ENCODE measurements around the gene TUFM. TPM values are rescaled to one million over a fixed set of nuclear protein-coding genes. Genes with fewer than 3 reads are reported as not detected.

Gene TUFM
- total and polyA plus RNA-seq, 2 of the 8 experiments (the other 6 are each of a cell fraction or from before 2014, with no cell fraction given): 216 to 249 TPM

GRCh38 chr16:28886945-28887344, 40.8 kb upstream of the TUFM start:
- Histone ChIP-seq H3K4me2 (ENCODE audit: insufficient read depth in 1 of 2, low read depth in 2 of 2, low read length in 2 of 2) (no peak overlapping the region), H3K4me3 (ENCODE audit: extremely low read depth in 1 of 4, insufficient read depth in 2 of 4, low read depth in 3 of 4, low read length in 4 of 4) (no peak overlapping the region), H2BK120ac (replicated peaks; ENCODE audit: low read depth, low read length) (no peak overlapping the region), H2BK5ac (ENCODE audit: low read depth, low read length) (no peak overlapping the region), H3K23me2 (ENCODE audit: low read depth, low read length) (no peaks in the 10 kb centered on the region), H4K5ac (ENCODE audit: insufficient read length, low read depth, low read length) (no peak overlapping the region), H3K36me3 (ENCODE audit: control insufficient read depth in 2 of 4, insufficient read depth in 4 of 4, low read length in 3 of 4) (no peaks in the 10 kb centered on the region), H3K9me3 (ENCODE audit: insufficient read depth in 2 of 2, low read depth in 1 of 2, low read length in 1 of 2) (no peaks in the 10 kb centered on the region), H3K23ac (ENCODE audit: insufficient read length) (no peak overlapping the region), H4K8ac (ENCODE audit: extremely low read depth, insufficient read depth, low read length) (no peak overlapping the region), H2AK5ac (ENCODE audit: low read depth, low read length) (no peak overlapping the region), H2AFZ (ENCODE audit: low read length) (no peak overlapping the region), H2BK12ac (ENCODE audit: low read depth, low read length) (no peak overlapping the region), H3K18ac (ENCODE audit: extremely low read depth, low read length) (no peak overlapping the region), H2BK15ac (ENCODE audit: low read length) (no peak overlapping the region), H3K27me3 (replicated peaks in 1 of 4; ENCODE audit: control insufficient read depth in 3 of 4, extremely low read depth in 1 of 4, insufficient read depth in 3 of 4, low read length in 3 of 4) (no peaks in the 10 kb centered on the region; a peak in 1 of 7 replicates), H3K79me1 (ENCODE audit: low read depth, low read length) (no peaks in the 10 kb centered on the region), H4K91ac (replicated peaks; ENCODE audit: insufficient read length, low read length) (no peak overlapping the region), H3K56ac (replicated peaks; ENCODE audit: insufficient read length, low read depth, low read length) (no peak overlapping the region), H3K4ac (replicated peaks; ENCODE audit: insufficient read length, low read depth, low read length) (no peak overlapping the region), H3K4me1 (replicated peaks in 1 of 4; ENCODE audit: control insufficient read depth in 3 of 4, insufficient read depth in 4 of 4, low read length in 3 of 4) (peaks cover 0 to 16% (median 12%) of the 10 kb centered on the region in 4 experiments; a peak in 6 of 7 replicates), H2BK20ac (ENCODE audit: low read length) (no peak overlapping the region), H3K79me2 (ENCODE audit: control insufficient read depth in 1 of 2, insufficient read depth in 2 of 2, low read length in 2 of 2) (no peaks in the 10 kb centered on the region), H3K14ac (ENCODE audit: insufficient read length) (no peak overlapping the region), H3K27ac (ENCODE audit: low read depth, low read length) (no peak overlapping the region), H4K20me1 (replicated peaks in 1 of 2; ENCODE audit: control insufficient read depth in 1 of 2, insufficient read depth in 2 of 2, low read length in 2 of 2) (no peaks in the 10 kb centered on the region), H3K9ac (replicated peaks in 1 of 4; ENCODE audit: extremely low read depth in 1 of 4, low read depth in 3 of 4, low read length in 3 of 4) (no peak overlapping the region)
- ChIA-PET CTCF (ENCODE audit: partially characterized antibody) (interaction anchor here (0.6 to 5.3 kb wide), 2 partner anchors 13 to 60 kb away, joined by 5 to 32 read pairs; no protein-coding TSS in a partner anchor), POLR2A (ENCODE audit: partially characterized antibody) (interaction anchor here (1.2 to 1.9 kb wide), 5 partner anchors 9 to 23 kb away, joined by 3 to 9 read pairs (median 4); partner anchors contain the start of gene SH2B1)
- 88% methylated on average over 10 of the region's 10 CpGs; no CpG with 5 or more reads in 1 of the 2 experiments for WGBS, 2 experiments (ENCODE audit: extremely low coverage in 1 of 2, insufficient coverage in 1 of 2, insufficient read length in 1 of 2, insufficient replicate concordance in 2 of 2, low coverage in 1 of 2, low lambda C conversion rate in 2 of 2, missing lambda C conversion rate in 1 of 2)
- DNase-seq (ENCODE audit: low read depth in 1 of 2, low spot score in 2 of 2): no peak
- no peak for FAIRE-seq
- no peak for TF ChIP-seq ZNF274 (IDR thresholded peaks at IDR 0.05; ENCODE audit: borderline replicate concordance, extremely low read depth, low read length)
- TF ChIP-seq JUND (IDR thresholded peaks at IDR 0.05; ENCODE audit: low read length): no peak
- TF ChIP-seq CREB1 (IDR thresholded peaks at IDR 0.05): no peak
- no peak for TF ChIP-seq SIRT6 (IDR thresholded peaks at IDR 0.05; ENCODE audit: low read length)
- TF ChIP-seq SP4 (IDR thresholded peaks at IDR 0.05; ENCODE audit: low read length): no peak
- no peak for TF ChIP-seq SP1 (IDR thresholded peaks at IDR 0.05; ENCODE audit: low read depth, low read length)
- no peak for TF ChIP-seq TBP (IDR thresholded peaks at IDR 0.05; ENCODE audit: low read depth, low read length)
- TF ChIP-seq EZH2 (IDR thresholded peaks at IDR 0.05; ENCODE audit: low read depth, low read length, severe bottlenecking): no peak
- TF ChIP-seq CBX5 (IDR thresholded peaks at IDR 0.05; ENCODE audit: low read depth, low read length): no peak
- TF ChIP-seq SIX5 (IDR thresholded peaks at IDR 0.05; ENCODE audit: low read depth, low read length): no peak
- no peak for TF ChIP-seq SUZ12 (IDR thresholded peaks at IDR 0.05; ENCODE audit: low read length)
- TF ChIP-seq MAX (IDR thresholded peaks at IDR 0.05): no peak
- no peak for TF ChIP-seq TCF12 (IDR thresholded peaks at IDR 0.05; ENCODE audit: low read depth, low read length)
- no peak for TF ChIP-seq ATF2 (IDR thresholded peaks at IDR 0.05; ENCODE audit: low read length)

Measured in H1 (cell line).